K562 (cell line): ENCODE results near the gene ZC3H10. TPM values are rescaled to one million over a fixed set of nuclear protein-coding genes. Genes with fewer than 3 reads are reported as not detected.

Source experiments
- BDP1 ChIP-seq: IDR thresholded peaks from 3 replicates; pipeline ENCODE4 v1.6.1; 2011; ENCODE audit not compliant: insufficient read length, insufficient read depth
- BMI1 ChIP-seq: fragments of 150-350 bp; IDR thresholded peaks from 2 replicates; pipeline ENCODE4 v1.6.1; 2014; ENCODE audit warnings: low read length
- ETV6 ChIP-seq, 3 experiments: fragments of 150-350 bp in 1 of 3; sonication (generic) in 1 of 3; formaldehyde crosslinking in 1 of 3; IDR thresholded peaks; 2 replicates each; pipeline versions ENCODE4 v1.6.1 to v1.8.0; 2014 to 2022; ENCODE audit warnings: borderline replicate concordance in 2 of 3, low read depth in 2 of 3, antibody characterized with exemption in 1 of 3, low read length in 1 of 3, mild to moderate bottlenecking in 1 of 3, missing genetic modification reagents in 1 of 3
- HLTF ChIP-seq: fragments of 450-650 bp; IDR thresholded peaks from 2 replicates; pipeline ENCODE4 v1.6.1; 2016
- HNRNPK ChIP-seq: fragments of 200-400 bp; formaldehyde crosslinking; IDR thresholded peaks from one replicate; pipeline ENCODE4 v1.6.1; 2018; ENCODE audit warnings: mild to moderate bottlenecking, low read depth, low read length; ENCODE audit not compliant: poor library complexity, severe bottlenecking
- KDM1A ChIP-seq, 2 experiments: fragments of 450-650 bp; IDR thresholded peaks; 2 replicates each; pipeline ENCODE4 v1.6.1; 2016; ENCODE audit warnings: mild to moderate bottlenecking in 2 of 2
- LARP7 ChIP-seq: fragments of 450-650 bp; IDR thresholded peaks from 2 replicates; pipeline ENCODE4 v1.6.1; 2016
- MAFK ChIP-seq: IDR thresholded peaks from 2 replicates; pipeline ENCODE4 v1.6.1; 2011; ENCODE audit warnings: low read length, improper control_type of control experiment
- MYNN ChIP-seq, 2 experiments: sonication (generic); formaldehyde crosslinking in 1 of 2; IDR thresholded peaks; 2 replicates each; pipeline versions ENCODE4 v1.5.0 to v1.6.1; 2016 to 2020; ENCODE audit warnings: antibody characterized with exemption in 1 of 2, missing genetic modification reagents in 1 of 2
- NCOA2 ChIP-seq, 2 experiments: fragments of 450-650 bp; IDR thresholded peaks; 2 replicates each; pipeline ENCODE4 v1.6.1; 2018; ENCODE audit warnings: mild to moderate bottlenecking in 2 of 2, moderate library complexity in 1 of 2; ENCODE audit not compliant: partially characterized antibody in 2 of 2
- NEUROD1 ChIP-seq: fragments of 150-350 bp; IDR thresholded peaks from 2 replicates; pipeline ENCODE4 v1.6.1; 2014; ENCODE audit warnings: borderline replicate concordance, low read length, low read depth; ENCODE audit not compliant: partially characterized antibody
- NFIX ChIP-seq: fragments of 250-450 bp; sonication (Bioruptor Pico); IDR thresholded peaks from 2 replicates; pipeline ENCODE4 v1.4.0; 2020; ENCODE audit warnings: low read depth, mild to moderate bottlenecking, moderate library complexity
- PCBP1 ChIP-seq: fragments of 200-400 bp; formaldehyde crosslinking; IDR thresholded peaks from 2 replicates; pipeline ENCODE4 v1.6.1; 2018; ENCODE audit warnings: mild to moderate bottlenecking, low read depth, low read length; ENCODE audit not compliant: poor library complexity, severe bottlenecking
- POLR2H ChIP-seq: IDR thresholded peaks from 2 replicates; pipeline ENCODE4 v1.6.1; 2016; ENCODE audit warnings: missing genetic modification characterization, low read depth, mild to moderate bottlenecking, control low read depth, missing compliant biosample characterization, moderate library complexity
- RB1 ChIP-seq: fragments of 450-650 bp; IDR thresholded peaks from 2 replicates; pipeline ENCODE4 v1.6.1; 2017; ENCODE audit warnings: low read depth, mild to moderate bottlenecking
- SMARCB1 ChIP-seq: IDR thresholded peaks from 2 replicates; pipeline ENCODE4 v1.6.1; 2011; ENCODE audit warnings: improper control_type of control experiment, low read depth; ENCODE audit not compliant: insufficient read length
- TARDBP ChIP-seq: fragments of 450-650 bp; IDR thresholded peaks from 2 replicates; pipeline ENCODE4 v1.6.1; 2016
- TRIM24 ChIP-seq, 2 experiments: fragments of 450-650 bp; IDR thresholded peaks; 2 replicates each; pipeline ENCODE4 v1.6.1; 2016
- ZKSCAN1 ChIP-seq: fragments of 150-350 bp; IDR thresholded peaks from 2 replicates; pipeline ENCODE4 v1.6.1; 2016; ENCODE audit warnings: low read depth, low read length
- ZKSCAN3 ChIP-seq: fragments of 250-450 bp; sonication (Bioruptor Pico); IDR thresholded peaks from 2 replicates; pipeline ENCODE4 v1.4.0; 2020
- ZNF12 ChIP-seq: sonication (generic); formaldehyde crosslinking; IDR thresholded peaks from 2 replicates; pipeline ENCODE4 v1.4.0; 2020; ENCODE audit warnings: mild to moderate bottlenecking, missing genetic modification reagents
- ZNF146 ChIP-seq: IDR thresholded peaks from one replicate; pipeline ENCODE4 v1.6.1; 2018; ENCODE audit warnings: missing compliant biosample characterization; ENCODE audit not compliant: unreplicated experiment
- ZSCAN29 ChIP-seq: fragments of 450-650 bp; IDR thresholded peaks from 2 replicates; pipeline ENCODE4 v1.6.1; 2017
- polyA plus RNA-seq, 8 experiments: library from polyadenylated mRNA; depleted of rRNA in 4 of 8; stranded (reverse) in 5 of 8; unstranded in 3 of 8; fragments of >200 nt; fragmentation: Nextera tagmentation in 2 of 8; fragmentation: Illumina TruSeq in 1 of 8; extraction: Ambion mirVana in 2 of 8; extraction: Trizol in 1 of 8; gene quantifications; 2 replicates each; pipeline versions ENCODE4 v1.2.1 to v1.2.3, GENCODE V29; 2011 to 2014; ENCODE audit warnings: inconsistent platforms in 1 of 8, missing spikeins in 1 of 8
- total RNA-seq, 7 experiments: library from RNA; depleted of rRNA in 6 of 7; stranded (reverse); fragments of >200 nt in 6 of 7; fragmentation: Illumina TruSeq in 2 of 7; extraction: Trizol in 2 of 7; gene quantifications; 2 replicates each; pipeline versions ENCODE4 v1.2.1 to v1.2.3, GENCODE V29; 2011 to 2021; ENCODE audit warnings: low replicate concordance in 1 of 7
- TF ChIP-seq, protein P1 (sequence below): sonication (generic); formaldehyde crosslinking; IDR thresholded peaks from 2 replicates; pipeline ENCODE4 v1.9.0; 2022; ENCODE audit warnings: mild to moderate bottlenecking, missing genetic modification reagents
- TF ChIP-seq, protein P2 (sequence below): sonication (generic); formaldehyde crosslinking; IDR thresholded peaks from 2 replicates; pipeline ENCODE4 v1.8.1; 2023; ENCODE audit warnings: mild to moderate bottlenecking, missing genetic modification reagents
- TF ChIP-seq, protein P3 (sequence below): sonication (generic); formaldehyde crosslinking; IDR thresholded peaks from 2 replicates; pipeline ENCODE4 v1.8.1; 2023; ENCODE audit warnings: mild to moderate bottlenecking, missing genetic modification reagents
- TF ChIP-seq, protein P4 (sequence below): IDR thresholded peaks from 2 replicates; pipeline ENCODE4 v1.6.1; 2016; ENCODE audit warnings: missing genetic modification characterization, missing compliant biosample characterization

The ZC3H10 gene
- total and polyA plus RNA-seq, 9 of the 15 experiments (the other 6 are each of a cell fraction or from before 2014, with no cell fraction given): 0.31 to 4.1 (median 1.6) TPM

DNA sequence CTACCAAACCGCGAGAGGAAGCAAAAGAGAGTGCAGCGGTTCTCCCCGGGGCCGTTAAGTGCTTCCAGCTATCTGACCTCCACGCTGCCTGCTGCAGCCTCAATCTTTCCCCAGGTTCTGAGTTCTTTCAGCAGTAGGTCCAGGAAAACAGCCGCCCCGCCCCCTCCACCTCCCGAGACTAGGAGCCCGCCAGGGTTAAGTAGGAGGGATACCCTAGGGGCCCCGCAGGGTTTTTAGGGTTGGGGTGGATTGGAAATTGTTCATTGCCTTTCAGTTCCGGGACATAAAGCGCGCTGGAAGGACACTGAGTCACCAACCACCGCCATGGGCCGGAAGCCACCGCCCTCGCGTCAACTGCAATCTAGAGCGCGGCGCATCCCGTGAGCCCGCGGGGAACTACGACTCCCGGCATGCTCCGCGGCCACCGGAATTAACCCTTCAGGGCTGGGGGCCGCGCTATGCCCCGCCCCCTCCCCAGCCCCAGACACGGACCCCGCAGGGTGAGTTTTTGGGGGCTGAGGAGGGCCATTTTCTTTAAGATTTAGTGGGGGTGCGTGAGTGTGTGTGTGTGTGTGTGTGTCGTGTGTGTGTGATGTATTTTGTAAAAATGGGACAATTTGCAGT, 34.2 kb downstream of the ZC3H10 start, which contains the start of gene MYL6B (continued):
- TF ChIP-seq HNRNPK: no peak
- TF ChIP-seq NCOA2 (IDR thresholded peaks at IDR 0.05; ENCODE audit: partially characterized antibody in 2 of 2): no peak
- TF ChIP-seq, protein P1, sequence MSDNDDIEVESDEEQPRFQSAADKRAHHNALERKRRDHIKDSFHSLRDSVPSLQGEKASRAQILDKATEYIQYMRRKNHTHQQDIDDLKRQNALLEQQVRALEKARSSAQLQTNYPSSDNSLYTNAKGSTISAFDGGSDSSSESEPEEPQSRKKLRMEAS (CRISPR knock-in tag): 0 out of 2 replicates have a peak, but pooled peaks have one; percentile 5
- TF ChIP-seq LARP7: no peak
- TF ChIP-seq PCBP1: peak; percentile 48
- peak; percentile 39 for TF ChIP-seq NEUROD1
- TF ChIP-seq ZSCAN29: no peak
- no peak for TF ChIP-seq KDM1A (IDR thresholded peaks at IDR 0.05)
- no peak for TF ChIP-seq ETV6 (IDR thresholded peaks at IDR 0.05; ENCODE audit: borderline replicate concordance in 1 of 2, low read depth in 2 of 2, low read length in 1 of 2)
- TF ChIP-seq ETV6 (CRISPR knock-in tag; IDR thresholded peaks at IDR 0.05; ENCODE audit: borderline replicate concordance): no peak
- TF ChIP-seq MYNN (IDR thresholded peaks at IDR 0.05): no peak
- no peak for TF ChIP-seq MYNN (CRISPR knock-in tag; IDR thresholded peaks at IDR 0.05)
- TF ChIP-seq TRIM24 (IDR thresholded peaks at IDR 0.05): no peak; a peak in 1 of 4 replicates
- TF ChIP-seq ZKSCAN3 (CRISPR knock-in tag): no peak
- TF ChIP-seq BMI1: no peak
- no peak for TF ChIP-seq BDP1
- TF ChIP-seq, protein P2, sequence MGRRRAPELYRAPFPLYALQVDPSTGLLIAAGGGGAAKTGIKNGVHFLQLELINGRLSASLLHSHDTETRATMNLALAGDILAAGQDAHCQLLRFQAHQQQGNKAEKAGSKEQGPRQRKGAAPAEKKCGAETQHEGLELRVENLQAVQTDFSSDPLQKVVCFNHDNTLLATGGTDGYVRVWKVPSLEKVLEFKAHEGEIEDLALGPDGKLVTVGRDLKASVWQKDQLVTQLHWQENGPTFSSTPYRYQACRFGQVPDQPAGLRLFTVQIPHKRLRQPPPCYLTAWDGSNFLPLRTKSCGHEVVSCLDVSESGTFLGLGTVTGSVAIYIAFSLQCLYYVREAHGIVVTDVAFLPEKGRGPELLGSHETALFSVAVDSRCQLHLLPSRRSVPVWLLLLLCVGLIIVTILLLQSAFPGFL (CRISPR knock-in tag): no peak
- no peak for TF ChIP-seq HLTF
- TF ChIP-seq, protein P3, sequence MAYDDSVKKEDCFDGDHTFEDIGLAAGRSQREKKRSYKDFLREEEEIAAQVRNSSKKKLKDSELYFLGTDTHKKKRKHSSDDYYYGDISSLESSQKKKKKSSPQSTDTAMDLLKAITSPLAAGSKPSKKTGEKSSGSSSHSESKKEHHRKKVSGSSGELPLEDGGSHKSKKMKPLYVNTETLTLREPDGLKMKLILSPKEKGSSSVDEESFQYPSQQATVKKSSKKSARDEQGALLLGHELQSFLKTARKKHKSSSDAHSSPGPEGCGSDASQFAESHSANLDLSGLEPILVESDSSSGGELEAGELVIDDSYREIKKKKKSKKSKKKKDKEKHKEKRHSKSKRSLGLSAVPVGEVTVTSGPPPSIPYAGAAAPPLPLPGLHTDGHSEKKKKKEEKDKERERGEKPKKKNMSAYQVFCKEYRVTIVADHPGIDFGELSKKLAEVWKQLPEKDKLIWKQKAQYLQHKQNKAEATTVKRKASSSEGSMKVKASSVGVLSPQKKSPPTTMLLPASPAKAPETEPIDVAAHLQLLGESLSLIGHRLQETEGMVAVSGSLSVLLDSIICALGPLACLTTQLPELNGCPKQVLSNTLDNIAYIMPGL (CRISPR knock-in tag): no peak
- no peak for TF ChIP-seq ZKSCAN1
- no peak for TF ChIP-seq SMARCB1
- no peak for TF ChIP-seq ZNF146 (CRISPR knock-in tag)
- TF ChIP-seq NFIX (CRISPR knock-in tag): no peak
- peak; percentile 88 for TF ChIP-seq POLR2H
- TF ChIP-seq, protein P4, sequence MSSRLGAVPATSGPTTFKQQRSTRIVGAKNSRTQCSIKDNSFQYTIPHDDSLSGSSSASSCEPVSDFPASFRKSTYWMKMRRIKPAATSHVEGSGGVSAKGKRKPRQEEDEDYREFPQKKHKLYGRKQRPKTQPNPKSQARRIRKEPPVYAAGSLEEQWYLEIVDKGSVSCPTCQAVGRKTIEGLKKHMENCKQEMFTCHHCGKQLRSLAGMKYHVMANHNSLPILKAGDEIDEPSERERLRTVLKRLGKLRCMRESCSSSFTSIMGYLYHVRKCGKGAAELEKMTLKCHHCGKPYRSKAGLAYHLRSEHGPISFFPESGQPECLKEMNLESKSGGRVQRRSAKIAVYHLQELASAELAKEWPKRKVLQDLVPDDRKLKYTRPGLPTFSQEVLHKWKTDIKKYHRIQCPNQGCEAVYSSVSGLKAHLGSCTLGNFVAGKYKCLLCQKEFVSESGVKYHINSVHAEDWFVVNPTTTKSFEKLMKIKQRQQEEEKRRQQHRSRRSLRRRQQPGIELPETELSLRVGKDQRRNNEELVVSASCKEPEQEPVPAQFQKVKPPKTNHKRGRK (tag): no peak
- TF ChIP-seq RB1: peak; percentile 71
- TF ChIP-seq ZNF12 (CRISPR knock-in tag): no peak
- TF ChIP-seq TARDBP: no peak
- no peak for TF ChIP-seq MAFK
